OCI-LY1 (cell line): ENCODE measurements around the gene RAPGEF3.

Experiments used
- CTCF ChIP-seq: fragments of 200-600 bp; sonication (generic), shearing (Covaris generic); IDR thresholded peaks from 2 replicates; pipeline ENCODE4 v1.5.1; 2017; ENCODE audit warnings: mild to moderate bottlenecking, antibody characterized with exemption, low read length, moderate library complexity, mixed read lengths
- EZH2 ChIP-seq: fragments of 200-600 bp; sonication (generic), shearing (Covaris generic); IDR thresholded peaks from 2 replicates; pipeline ENCODE4 v1.8.0; 2017; ENCODE audit warnings: borderline replicate concordance, mixed run types, mild to moderate bottlenecking, antibody characterized with exemption, low read length, moderate library complexity, mixed read lengths

GRCh38 chr12:47705566-47706425 is 52.9 kb downstream of the RAPGEF3 start, which contains the start of gene RPAP3:
- TF ChIP-seq CTCF (peak; percentile 58), EZH2 (no peak)
